ENCODE results near the gene IRAK2.
"Not testable (repeated sequence)": the region's sequence is repeated elsewhere in the genome, so short reads cannot be mapped to it uniquely, and the experiment has no call there.

IRAK2 gene

GRCh38 chr3:10265833-10266232 lies 101.1 kb downstream of the IRAK2 start:
- H3K9me2 ChIP-seq (replicated peaks; ENCODE audit: low read depth, low read length), result no peaks in the 10 kb centered on the region
- peaks cover 56% of the 10 kb centered on the region for H4K20me1 ChIP-seq (ENCODE audit: insufficient read depth, low read length, poor library complexity, severe bottlenecking)
- no peaks in the 10 kb centered on the region for H3F3A ChIP-seq (ENCODE audit: low read depth)
- no peaks in the 10 kb centered on the region for H3K27me3 ChIP-seq (ENCODE audit: insufficient read depth, low read length, poor library complexity, severe bottlenecking)
- TF ChIP-seq CTCF (conservative IDR thresholded peaks at IDR 0.05; ENCODE audit: low read length) (no peak), EZH2phosphoT487 (IDR thresholded peaks at IDR 0.05; ENCODE audit: borderline replicate concordance) (no peak)
- no peak overlapping the region for H2AFZ ChIP-seq (ENCODE audit: low read length)
- H3K79me2 ChIP-seq (ENCODE audit: insufficient read depth, low read length), result peaks cover 99% of the 10 kb centered on the region
- peaks cover 75% of the 10 kb centered on the region for H3K36me3 ChIP-seq (ENCODE audit: insufficient read depth, low read length)
- peaks cover 32% of the 10 kb centered on the region for H3K4me1 ChIP-seq (ENCODE audit: insufficient read depth, low read length, poor library complexity, severe bottlenecking)
- H3K9ac ChIP-seq (ENCODE audit: low read depth, low read length, poor library complexity, severe bottlenecking), result no peak overlapping the region
- no peak overlapping the region for H3K4me3 ChIP-seq (ENCODE audit: low read length, poor library complexity, severe bottlenecking)
- no peaks in the 10 kb centered on the region for H3K9me3 ChIP-seq (ENCODE audit: insufficient read depth, low read depth, low read length)
- H3K4me2 ChIP-seq (ENCODE audit: low read depth, low read length, poor library complexity, severe bottlenecking), result peak overlapping the region; percentile 33

GRCh38 chr3:10266936-10267335 lies 102.2 kb downstream of the IRAK2 start:
- H3K9me3 ChIP-seq (ENCODE audit: insufficient read depth, low read depth, low read length); H2AFZ ChIP-seq (ENCODE audit: low read length); H3K4me3 ChIP-seq (ENCODE audit: low read length, poor library complexity, severe bottlenecking); H3K9me2 ChIP-seq (replicated peaks; ENCODE audit: low read depth, low read length); H3F3A ChIP-seq (ENCODE audit: low read depth); H3K27me3 ChIP-seq (ENCODE audit: insufficient read depth, low read length, poor library complexity, severe bottlenecking); H3K9ac ChIP-seq (ENCODE audit: low read depth, low read length, poor library complexity, severe bottlenecking): not testable (repeated sequence)
- Histone ChIP-seq H3K79me2 (ENCODE audit: insufficient read depth, low read length) (peaks cover 99% of the 10 kb centered on the region), H4K20me1 (ENCODE audit: insufficient read depth, low read length, poor library complexity, severe bottlenecking) (peaks cover 54% of the 10 kb centered on the region), H3K4me2 (ENCODE audit: low read depth, low read length, poor library complexity, severe bottlenecking) (peak overlapping the region; percentile 43), H3K36me3 (ENCODE audit: insufficient read depth, low read length) (peaks cover 76% of the 10 kb centered on the region), H3K4me1 (ENCODE audit: insufficient read depth, low read length, poor library complexity, severe bottlenecking) (peaks cover 31% of the 10 kb centered on the region)

GRCh38 chr3:10268116-10268515 lies 103.4 kb downstream of the IRAK2 start:
- no peaks in the 10 kb centered on the region for H3K9me2 ChIP-seq (replicated peaks; ENCODE audit: low read depth, low read length)
- peaks cover 32% of the 10 kb centered on the region for H3K4me1 ChIP-seq (ENCODE audit: insufficient read depth, low read length, poor library complexity, severe bottlenecking)
- H3K27me3 ChIP-seq (ENCODE audit: insufficient read depth, low read length, poor library complexity, severe bottlenecking), result no peaks in the 10 kb centered on the region
- peak overlapping the region; percentile 22 for H3K4me3 ChIP-seq (ENCODE audit: low read length, poor library complexity, severe bottlenecking)
- no peaks in the 10 kb centered on the region for H3F3A ChIP-seq (ENCODE audit: low read depth)
- no peak overlapping the region for H3K9ac ChIP-seq (ENCODE audit: low read depth, low read length, poor library complexity, severe bottlenecking)
- H3K9me3 ChIP-seq (ENCODE audit: insufficient read depth, low read depth, low read length), result no peaks in the 10 kb centered on the region
- peaks cover 99% of the 10 kb centered on the region for H3K79me2 ChIP-seq (ENCODE audit: insufficient read depth, low read length)
- H3K4me2 ChIP-seq (ENCODE audit: low read depth, low read length, poor library complexity, severe bottlenecking), result peak overlapping the region; percentile 43
- no peak for TF ChIP-seq EZH2phosphoT487 (IDR thresholded peaks at IDR 0.05; ENCODE audit: borderline replicate concordance)
- no peak for TF ChIP-seq CTCF (conservative IDR thresholded peaks at IDR 0.05; ENCODE audit: low read length)
- H2AFZ ChIP-seq (ENCODE audit: low read length), result no peak overlapping the region
- peaks cover 54% of the 10 kb centered on the region for H4K20me1 ChIP-seq (ENCODE audit: insufficient read depth, low read length, poor library complexity, severe bottlenecking)
- H3K36me3 ChIP-seq (ENCODE audit: insufficient read depth, low read length), result peaks cover 80% of the 10 kb centered on the region; the same call in 1 of the 2 replicates

GRCh38 chr3:10268930-10269329 lies 104.2 kb downstream of the IRAK2 start:
- Histone ChIP-seq H3K79me2 (ENCODE audit: insufficient read depth, low read length) (peaks cover 99% of the 10 kb centered on the region), H3K9me3 (ENCODE audit: insufficient read depth, low read depth, low read length) (no peaks in the 10 kb centered on the region), H3K36me3 (ENCODE audit: insufficient read depth, low read length) (peaks cover 82% of the 10 kb centered on the region; the same call in 1 of the 2 replicates), H4K20me1 (ENCODE audit: insufficient read depth, low read length, poor library complexity, severe bottlenecking) (peaks cover 55% of the 10 kb centered on the region), H3K4me2 (ENCODE audit: low read depth, low read length, poor library complexity, severe bottlenecking) (no peak overlapping the region), H3F3A (ENCODE audit: low read depth) (no peaks in the 10 kb centered on the region), H3K4me1 (ENCODE audit: insufficient read depth, low read length, poor library complexity, severe bottlenecking) (peaks cover 34% of the 10 kb centered on the region), H2AFZ (ENCODE audit: low read length) (no peak overlapping the region), H3K27me3 (ENCODE audit: insufficient read depth, low read length, poor library complexity, severe bottlenecking) (no peaks in the 10 kb centered on the region), H3K9ac (ENCODE audit: low read depth, low read length, poor library complexity, severe bottlenecking) (no peak overlapping the region), H3K4me3 (ENCODE audit: low read length, poor library complexity, severe bottlenecking) (no peak overlapping the region), H3K9me2 (replicated peaks; ENCODE audit: low read depth, low read length) (no peaks in the 10 kb centered on the region)
- TF ChIP-seq CTCF (conservative IDR thresholded peaks at IDR 0.05; ENCODE audit: low read length) (no peak), EZH2phosphoT487 (IDR thresholded peaks at IDR 0.05; ENCODE audit: borderline replicate concordance) (no peak)
